Activated T-cell treated with anti-CD3 and anti-CD28 coated beads, Interleukin-2, amount 50 U/mL, for 48 hours (primary cell): ENCODE measurements around the gene OR6S1.

ENCODE experiments used
- DNase-seq, 2 experiments: peaks; one replicate each; pipeline ENCODE4 v3.0.0-alpha.2; 2020

OR6S1 gene, protein sequence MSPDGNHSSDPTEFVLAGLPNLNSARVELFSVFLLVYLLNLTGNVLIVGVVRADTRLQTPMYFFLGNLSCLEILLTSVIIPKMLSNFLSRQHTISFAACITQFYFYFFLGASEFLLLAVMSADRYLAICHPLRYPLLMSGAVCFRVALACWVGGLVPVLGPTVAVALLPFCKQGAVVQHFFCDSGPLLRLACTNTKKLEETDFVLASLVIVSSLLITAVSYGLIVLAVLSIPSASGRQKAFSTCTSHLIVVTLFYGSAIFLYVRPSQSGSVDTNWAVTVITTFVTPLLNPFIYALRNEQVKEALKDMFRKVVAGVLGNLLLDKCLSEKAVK

DNA sequence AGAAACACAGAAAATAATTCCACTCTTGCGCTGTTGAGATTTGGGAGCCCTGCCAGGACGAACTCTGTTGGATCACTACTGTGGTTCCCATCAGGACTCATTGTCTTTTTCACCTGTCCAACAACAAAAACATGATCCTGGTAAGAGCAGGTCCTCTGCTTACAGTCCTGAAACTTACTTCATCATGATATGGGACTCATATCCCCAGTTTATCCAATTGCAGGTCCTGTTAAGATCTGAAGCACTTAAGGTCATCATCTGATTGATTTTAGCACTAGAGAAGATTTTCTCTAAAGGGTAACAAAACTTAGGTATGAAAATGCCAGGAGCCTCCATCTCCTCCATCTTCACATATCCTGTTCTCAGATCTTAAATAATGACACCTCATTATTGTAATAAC is at the start of gene OR6S1:
OR6S1 (minus strand) TSS at position 101 of the 400 bp plus-strand sequence; CDS start at position 101, 0 bp downstream.
- no peak for DNase-seq

DNA sequence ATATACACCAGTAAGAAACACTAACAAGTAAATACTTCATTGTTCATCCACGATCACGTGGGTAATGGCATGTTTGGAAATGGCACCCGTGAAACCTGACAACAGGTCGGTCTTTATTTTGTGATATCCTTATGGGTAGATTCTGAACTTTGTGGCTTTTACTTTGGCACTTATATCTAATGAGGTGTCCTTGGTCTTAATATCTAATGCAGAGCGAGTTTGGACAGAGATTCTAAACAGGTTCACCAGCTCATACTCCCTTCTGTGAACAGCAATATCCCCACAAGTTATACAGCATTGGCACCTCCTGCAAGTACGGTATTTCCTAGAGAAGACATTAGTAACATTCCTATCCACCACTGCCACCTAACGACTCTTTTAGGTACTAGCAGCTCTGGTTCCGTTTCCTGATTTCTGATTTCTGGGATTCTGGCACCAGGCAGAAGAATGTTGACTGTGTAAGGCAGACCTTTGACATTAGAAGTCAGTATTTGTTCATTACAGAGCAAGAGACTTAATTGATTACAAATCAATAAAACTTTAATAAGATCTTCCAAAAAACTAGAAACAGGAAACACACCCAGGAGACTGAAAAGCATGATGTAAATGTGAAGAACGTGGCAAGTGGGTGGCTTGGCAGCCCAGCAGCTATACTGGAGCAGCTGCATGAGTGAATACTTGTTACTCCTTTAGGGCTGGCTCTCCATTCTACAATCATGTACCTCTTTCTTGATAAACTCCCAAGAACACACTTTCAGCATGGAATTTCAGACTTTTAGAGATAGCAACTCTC is 49.6 kb upstream of the OR6S1 start:
- peak; percentile 30 to 38 for DNase-seq

- DNase-seq: no peak
Observed at GRCh38 chr14:20688167-20688839, 46.8 kb upstream of the OR6S1 start, which contains the start of gene ANG. Gene ANG, plus strand, starts transcription at chr14:20688764. Its CDS starts 4,801 bp downstream, at chr14:20693565.

DNA sequence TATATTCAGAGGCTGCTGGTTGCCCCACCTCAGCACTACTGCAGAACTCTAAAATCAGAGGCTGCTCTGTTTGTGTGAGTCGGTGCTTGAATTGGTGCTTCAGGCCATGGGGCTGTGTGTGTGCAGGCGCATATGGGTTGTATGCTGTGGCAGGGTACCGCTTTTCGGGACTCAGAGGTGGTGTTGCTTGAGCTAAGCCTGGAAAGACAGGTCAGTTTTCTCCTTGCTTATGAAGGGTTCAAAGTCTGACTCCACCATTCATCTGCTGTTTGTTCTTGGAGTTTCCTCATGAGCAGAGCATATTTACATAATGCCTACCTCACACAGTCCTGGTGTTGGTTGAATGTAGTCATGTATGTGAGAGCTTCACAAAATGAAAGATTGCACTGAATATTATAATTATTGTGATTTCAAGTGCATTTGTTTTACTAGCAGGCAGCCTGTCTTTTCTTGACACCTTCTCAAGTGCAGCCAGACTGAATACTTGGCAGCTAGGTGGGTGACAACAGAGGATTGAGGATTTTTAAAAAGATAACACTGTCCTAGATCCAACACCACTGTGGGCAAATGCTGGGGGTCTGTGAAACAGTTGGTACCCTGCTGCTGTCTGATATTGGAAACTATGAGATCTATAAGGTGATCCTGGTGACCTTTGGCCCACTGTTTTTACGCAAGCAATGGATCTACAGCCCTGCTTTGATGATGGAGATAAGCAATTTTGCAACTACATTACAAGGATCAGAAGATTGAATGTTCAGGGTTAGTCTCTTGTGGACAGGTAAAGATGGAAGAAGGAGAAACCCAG is 46.1 kb upstream of the OR6S1 start:
- no peak for DNase-seq

- no peak for DNase-seq
Observed at GRCh38 chr14:20686386-20687143, 45.1 kb upstream of the OR6S1 start.

- no peak for DNase-seq
Observed at GRCh38 chr14:20684662-20685456, 43.4 kb upstream of the OR6S1 start.

GRCh38 chr14:20683891-20684661 is 42.6 kb upstream of the OR6S1 start, which contains the start of gene RNASE4:
Gene RNASE4, plus strand, starts transcription at chr14:20684560. Its CDS starts 14,812 bp downstream, at chr14:20699372.
- DNase-seq: peak; percentile 90 to 91

DNA sequence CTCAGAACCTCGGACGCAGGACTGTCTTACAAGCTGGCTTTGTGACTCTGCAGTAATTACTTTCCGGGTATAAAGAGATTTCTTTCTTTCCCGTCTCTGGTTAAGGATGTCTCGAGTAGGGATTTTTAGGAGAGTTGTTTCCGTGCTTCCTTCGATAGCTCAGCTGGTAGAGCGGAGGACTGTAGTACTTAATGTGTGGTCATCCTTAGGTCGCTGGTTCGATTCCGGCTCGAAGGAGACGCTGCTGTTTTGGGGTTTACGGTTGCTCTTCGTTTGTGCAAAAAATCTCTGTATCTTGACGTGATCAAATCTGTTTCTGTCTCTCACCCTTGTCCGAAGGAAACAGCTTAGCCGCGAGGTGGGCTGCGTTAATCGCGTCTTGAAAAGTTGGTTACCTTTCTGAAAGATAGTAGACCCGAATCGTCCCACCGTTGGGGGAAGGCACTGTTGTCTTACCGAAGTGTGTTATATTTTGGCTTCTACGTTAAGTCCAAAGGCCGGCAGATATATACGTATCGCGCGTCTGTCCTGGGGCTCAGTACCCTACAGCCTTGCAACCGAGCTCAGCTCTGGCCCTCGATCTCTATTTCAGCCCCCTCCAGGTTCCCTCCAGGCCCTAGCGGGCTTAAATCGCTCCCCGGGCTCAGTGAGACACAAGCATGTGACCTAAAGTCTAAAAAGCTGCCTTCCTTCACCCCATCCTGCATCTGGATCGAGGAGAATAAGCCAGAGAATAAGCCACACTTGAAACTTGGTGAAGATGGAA is 41.8 kb upstream of the OR6S1 start:
- peak; percentile 90 to 91 for DNase-seq

- peak; percentile 83 to 85 for DNase-seq
Observed at GRCh38 chr14:20682435-20683124, 41.1 kb upstream of the OR6S1 start.

- no peak for DNase-seq
Observed at GRCh38 chr14:20682127-20682434, 40.6 kb upstream of the OR6S1 start.

- DNase-seq: peak; percentile 93 to 94
Observed at GRCh38 chr14:20681348-20682126, 40.0 kb upstream of the OR6S1 start.

DNA sequence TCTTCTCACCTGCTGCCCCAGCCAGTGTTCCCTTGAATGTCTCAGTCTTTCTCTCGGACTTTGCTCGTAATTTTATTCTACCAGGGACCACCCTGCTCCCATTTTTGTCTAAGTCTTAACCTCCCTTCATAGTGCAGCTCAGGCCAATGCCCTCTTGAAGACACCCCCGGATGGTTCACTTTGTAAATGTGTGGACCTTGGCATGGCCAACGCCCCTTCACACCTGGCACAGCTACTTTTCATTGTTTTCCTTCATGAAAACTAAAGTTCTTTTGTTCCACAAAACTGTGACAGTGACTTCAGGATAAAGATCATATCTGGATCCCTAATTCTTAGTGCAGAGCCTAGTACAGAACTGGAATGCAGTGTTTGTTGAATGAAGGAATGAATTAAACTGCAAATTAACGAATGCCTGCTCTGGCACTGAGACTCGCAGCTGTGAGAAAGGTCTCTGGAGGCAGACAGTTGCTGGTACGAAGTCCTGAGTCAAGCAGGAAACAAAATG is 39.4 kb upstream of the OR6S1 start:
- DNase-seq: no peak

DNA sequence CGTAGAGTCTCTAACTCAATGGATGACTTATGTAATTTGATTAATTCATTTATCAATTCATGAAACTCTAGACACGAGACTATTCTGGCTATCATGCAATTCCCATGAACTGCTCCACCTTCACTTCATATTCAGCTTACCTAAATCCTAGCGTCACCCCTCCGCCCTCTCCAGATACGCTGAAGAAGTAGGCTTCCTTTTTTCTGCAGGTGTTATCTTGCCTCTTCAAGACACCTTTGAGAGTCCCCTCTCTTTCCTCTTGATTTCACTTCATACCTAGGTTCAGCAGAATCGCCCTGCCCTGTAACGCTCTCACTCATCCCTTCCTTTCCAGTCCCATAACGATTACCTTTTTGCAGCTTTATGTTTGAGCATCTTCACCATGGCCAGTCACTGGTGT is 38.9 kb upstream of the OR6S1 start:
- no peak for DNase-seq

DNA sequence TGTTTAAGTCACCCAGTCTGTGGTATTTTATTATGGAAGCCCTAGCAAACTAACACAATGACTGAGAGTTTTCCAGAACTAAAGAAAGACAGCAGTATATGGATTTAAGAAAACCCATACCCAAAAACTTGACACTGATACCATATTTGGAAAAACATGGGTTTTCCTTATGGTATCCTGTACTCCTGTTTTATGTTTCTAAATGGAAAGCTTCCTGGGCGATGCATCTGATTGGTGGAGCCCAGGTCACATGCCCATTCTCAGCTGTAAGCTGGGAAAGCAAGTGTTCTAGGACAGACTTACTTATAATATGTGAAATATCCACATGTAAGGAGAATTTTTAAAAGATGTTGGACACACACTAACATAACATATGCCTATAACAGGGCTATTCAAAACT is 38.4 kb upstream of the OR6S1 start:
- peak in 1 of 2 experiments; percentile 47 for DNase-seq

GRCh38 chr14:20676072-20676471 is 34.6 kb upstream of the OR6S1 start:
- no peak for DNase-seq

- DNase-seq: no peak
Observed at GRCh38 chr14:20675669-20676068, 34.2 kb upstream of the OR6S1 start.

GRCh38 chr14:20671597-20672283 is 30.2 kb upstream of the OR6S1 start:
- DNase-seq: no peak
